ENCODE measurements around the gene PWWP2B.

The PWWP2B gene

GRCh38 chr10:132413226-132414205, 16.5 kb downstream of the PWWP2B start:
- TF ChIP-seq FOXM1 (IDR thresholded peaks at IDR 0.05; ENCODE audit: borderline replicate concordance) (no peak), LEF1 (IDR thresholded peaks at IDR 0.05; ENCODE audit: borderline replicate concordance) (no peak)
- ChIA-PET CTCF (interaction anchor here (0.7 kb wide), 1 partner anchor 253 kb away, joined by 3 read pairs; no protein-coding TSS in a partner anchor), POLR2A (interaction anchor here (0.9 kb wide), 1 partner anchor 16 kb away, joined by 3 read pairs; the partner anchor contains the start of gene PWWP2B)
- no peak for DNase-seq (ENCODE audit: extremely low spot score)

- ChIA-PET CTCF (no interaction called here), POLR2A (no interaction called here)
- TF ChIP-seq BHLHE40 (IDR thresholded peaks at IDR 0.05; ENCODE audit: borderline replicate concordance), result no peak
- no peak for TF ChIP-seq NFRKB (IDR thresholded peaks at IDR 0.05)
- no peak for TF ChIP-seq FOXM1 (IDR thresholded peaks at IDR 0.05; ENCODE audit: borderline replicate concordance)
- no peak for TF ChIP-seq ZNF384 (IDR thresholded peaks at IDR 0.05)
- TF ChIP-seq ARNT (IDR thresholded peaks at IDR 0.05), result no peak
- no peak for TF ChIP-seq ELF4 (IDR thresholded peaks at IDR 0.05)
- no peak for TF ChIP-seq L3MBTL2 (conservative IDR thresholded peaks at IDR 0.05)
- TF ChIP-seq FOXA1 (IDR thresholded peaks at IDR 0.05), result no peak
- TF ChIP-seq FOXK2 (IDR thresholded peaks at IDR 0.05), result no peak
- no peak for TF ChIP-seq CTBP1 (IDR thresholded peaks at IDR 0.05; ENCODE audit: borderline replicate concordance)
- TF ChIP-seq PKNOX1 (IDR thresholded peaks at IDR 0.05), result no peak
- TF ChIP-seq LEF1 (IDR thresholded peaks at IDR 0.05; ENCODE audit: borderline replicate concordance), result no peak
- no peak for TF ChIP-seq TARDBP (IDR thresholded peaks at IDR 0.05)
- no peak for TF ChIP-seq HDGF (IDR thresholded peaks at IDR 0.05; ENCODE audit: borderline replicate concordance)
- no peak for TF ChIP-seq SP1 (IDR thresholded peaks at IDR 0.05)
- TF ChIP-seq SUZ12 (IDR thresholded peaks at IDR 0.05), result no peak
- no peak for DNase-seq (ENCODE audit: extremely low spot score)
Observed at GRCh38 chr10:132414402-132415016, 17.5 kb downstream of the PWWP2B start.

DNA sequence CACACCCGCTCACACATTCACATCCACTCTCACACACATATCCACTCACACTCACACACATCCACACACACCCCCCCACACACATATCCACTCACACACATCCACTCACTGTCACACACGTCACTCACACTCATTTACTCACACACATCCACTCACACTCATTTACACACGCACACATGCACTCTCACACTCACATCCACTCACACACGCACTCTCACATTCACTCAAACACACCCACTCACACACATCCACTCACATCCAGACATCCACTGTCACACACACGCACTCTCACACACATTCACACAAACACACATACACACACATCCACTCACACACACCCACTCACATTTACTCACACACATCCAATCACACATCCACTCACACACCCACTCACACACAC, 18.3 kb downstream of the PWWP2B start:
- DNase-seq (ENCODE audit: extremely low spot score), result no peak
- POLR2A ChIA-PET, result no interaction called here
- CTCF ChIA-PET, result no interaction called here
- TF ChIP-seq TARDBP (IDR thresholded peaks at IDR 0.05) (0 out of 2 replicates have a peak, but pooled peaks have one; percentile 74), FOXK2 (IDR thresholded peaks at IDR 0.05) (no peak)

DNA sequence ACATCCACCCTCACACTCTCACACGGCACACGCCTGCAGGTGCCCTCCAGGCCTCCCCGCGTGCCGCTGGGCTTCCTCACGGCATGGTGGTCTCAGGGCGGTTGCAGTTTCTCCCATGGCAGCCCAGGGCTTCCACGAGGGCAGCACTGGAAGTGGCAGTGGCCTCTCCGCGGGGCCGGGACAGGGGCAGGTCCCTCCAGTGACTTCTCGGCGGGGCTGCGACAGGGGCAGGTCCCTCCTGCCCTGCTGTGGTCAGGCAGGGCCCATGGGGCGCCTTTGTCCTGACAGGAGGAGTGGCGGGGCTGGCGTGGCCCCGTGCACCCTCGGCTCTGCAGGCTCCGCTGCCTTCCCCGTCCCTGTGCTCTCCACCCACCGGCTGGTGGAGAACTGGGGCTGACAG, 19.0 kb downstream of the PWWP2B start:
- no peak for DNase-seq (ENCODE audit: extremely low spot score)
- TF ChIP-seq ELF4 (IDR thresholded peaks at IDR 0.05) (no peak), FOXA1 (IDR thresholded peaks at IDR 0.05) (no peak)
- CTCF ChIA-PET, result no interaction called here
- POLR2A ChIA-PET, result no interaction called here

DNA sequence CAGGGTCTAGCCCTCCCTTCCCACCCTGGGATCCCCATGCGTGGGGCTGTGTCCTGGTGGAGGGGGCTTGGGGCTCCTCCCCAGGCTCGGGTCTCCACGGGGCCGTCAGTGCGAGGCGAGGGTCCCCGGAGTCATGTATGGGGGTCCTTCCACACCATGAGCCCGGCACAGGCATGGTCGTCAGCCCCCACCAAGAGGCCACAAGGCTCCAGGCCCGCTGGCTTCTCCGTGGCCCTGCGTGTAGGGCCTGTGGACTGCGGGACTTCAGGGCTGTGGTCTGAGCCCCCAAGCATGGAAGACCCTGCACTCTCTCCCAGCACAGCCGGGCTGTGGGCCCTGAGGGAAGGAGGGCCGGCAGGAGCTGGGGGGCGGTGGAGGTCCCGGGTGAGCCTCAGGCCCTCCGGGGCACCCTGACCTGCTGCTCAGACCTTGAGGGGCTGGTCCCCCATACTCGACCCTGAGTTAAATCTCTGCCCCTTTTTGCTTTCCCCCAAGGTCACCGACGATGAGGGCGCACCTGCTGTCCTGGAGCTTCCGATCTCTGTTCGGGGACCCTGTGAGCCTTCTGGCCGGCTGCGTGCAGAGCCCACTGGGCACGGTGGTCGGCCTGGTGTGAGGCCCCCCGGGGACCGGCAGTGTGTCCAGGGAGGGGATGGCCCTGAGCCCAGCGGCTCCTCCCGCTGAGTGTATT, 19.7 kb downstream of the PWWP2B start:
- DNase-seq (ENCODE audit: extremely low spot score), result no peak
- ChIA-PET POLR2A (no interaction called here), CTCF (no interaction called here)
- no peak for TF ChIP-seq TARDBP (IDR thresholded peaks at IDR 0.05)
- no peak for TF ChIP-seq FOXA1 (IDR thresholded peaks at IDR 0.05)

- no peak for DNase-seq (ENCODE audit: extremely low spot score)
- no peak for TF ChIP-seq ZNF384 (IDR thresholded peaks at IDR 0.05)
- no peak for TF ChIP-seq LEF1 (IDR thresholded peaks at IDR 0.05; ENCODE audit: borderline replicate concordance)
- no peak for TF ChIP-seq BHLHE40 (IDR thresholded peaks at IDR 0.05; ENCODE audit: borderline replicate concordance)
- no peak for TF ChIP-seq SP1 (IDR thresholded peaks at IDR 0.05)
- no peak for TF ChIP-seq FOXK2 (IDR thresholded peaks at IDR 0.05)
- no peak for TF ChIP-seq CTBP1 (IDR thresholded peaks at IDR 0.05; ENCODE audit: borderline replicate concordance)
- no peak for TF ChIP-seq NFRKB (IDR thresholded peaks at IDR 0.05)
- no peak for TF ChIP-seq FOXA1 (IDR thresholded peaks at IDR 0.05)
- no peak for TF ChIP-seq TARDBP (IDR thresholded peaks at IDR 0.05)
- TF ChIP-seq L3MBTL2 (conservative IDR thresholded peaks at IDR 0.05), result no peak
- no peak for TF ChIP-seq ELF4 (IDR thresholded peaks at IDR 0.05)
- TF ChIP-seq PKNOX1 (IDR thresholded peaks at IDR 0.05), result no peak
- ChIA-PET POLR2A (no interaction called here), CTCF (no interaction called here)
Observed at GRCh38 chr10:132417257-132417910, 20.4 kb downstream of the PWWP2B start.

Data from HEK293T (cell line).